ENCODE results near the gene ASAP3.

DNA sequence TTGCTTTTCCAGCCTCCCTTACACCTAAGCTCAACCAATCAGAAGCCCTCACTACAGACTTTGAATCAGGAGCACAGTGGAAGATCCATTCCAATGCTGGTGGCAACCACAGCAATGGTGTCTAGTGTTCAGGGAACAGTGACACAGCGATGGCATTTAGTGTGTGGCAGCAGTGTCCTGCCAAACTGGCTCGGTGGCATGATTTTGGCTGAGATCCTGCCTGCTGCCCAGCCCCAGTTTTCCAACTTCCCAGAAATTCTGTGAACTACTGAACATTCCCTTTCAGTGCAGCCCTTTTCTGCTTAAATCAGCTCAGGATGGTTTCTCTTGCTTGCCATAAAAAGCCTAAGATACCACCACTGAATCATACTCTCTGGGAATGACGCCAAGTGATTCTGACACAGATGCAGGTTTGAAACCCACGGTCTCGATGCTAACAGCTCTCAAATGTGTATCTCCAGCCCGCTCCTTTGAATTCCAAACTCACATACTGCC, 8.8 kb downstream of the ASAP3 start:
- TF ChIP-seq POLR2AphosphoS5 (IDR thresholded peaks at IDR 0.05; ENCODE audit: low read depth, low read length) (no peak), CREB1 (IDR thresholded peaks at IDR 0.05) (no peak), CREB1 (CRISPR knock-in tag; IDR thresholded peaks at IDR 0.05) (no peak), CTCF (CRISPR knock-in tag; IDR thresholded peaks at IDR 0.05) (no peak), PRDM15 (CRISPR knock-in tag; IDR thresholded peaks at IDR 0.05) (no peak), USF2 (IDR thresholded peaks at IDR 0.05; ENCODE audit: low read depth, low read length) (no peak), USF2 (CRISPR knock-in tag; IDR thresholded peaks at IDR 0.05; ENCODE audit: borderline replicate concordance) (no peak), IRF9 (CRISPR knock-in tag; IDR thresholded peaks at IDR 0.05; ENCODE audit: borderline replicate concordance) (no peak), ASH2L (IDR thresholded peaks at IDR 0.05; ENCODE audit: insufficient read length, low read depth, low read length) (no peak), KAT8 (CRISPR knock-in tag; IDR thresholded peaks at IDR 0.05) (no peak), PCBP1 (IDR thresholded peaks at IDR 0.05; ENCODE audit: borderline replicate concordance, low read depth, low read length) (no peak), HOMEZ (CRISPR knock-in tag; IDR thresholded peaks at IDR 0.05; ENCODE audit: low read depth) (no peak), TCF12 (IDR thresholded peaks at IDR 0.05) (no peak), TCF12 (CRISPR knock-in tag; IDR thresholded peaks at IDR 0.05) (no peak)
- TF ChIP-seq, protein P1, sequence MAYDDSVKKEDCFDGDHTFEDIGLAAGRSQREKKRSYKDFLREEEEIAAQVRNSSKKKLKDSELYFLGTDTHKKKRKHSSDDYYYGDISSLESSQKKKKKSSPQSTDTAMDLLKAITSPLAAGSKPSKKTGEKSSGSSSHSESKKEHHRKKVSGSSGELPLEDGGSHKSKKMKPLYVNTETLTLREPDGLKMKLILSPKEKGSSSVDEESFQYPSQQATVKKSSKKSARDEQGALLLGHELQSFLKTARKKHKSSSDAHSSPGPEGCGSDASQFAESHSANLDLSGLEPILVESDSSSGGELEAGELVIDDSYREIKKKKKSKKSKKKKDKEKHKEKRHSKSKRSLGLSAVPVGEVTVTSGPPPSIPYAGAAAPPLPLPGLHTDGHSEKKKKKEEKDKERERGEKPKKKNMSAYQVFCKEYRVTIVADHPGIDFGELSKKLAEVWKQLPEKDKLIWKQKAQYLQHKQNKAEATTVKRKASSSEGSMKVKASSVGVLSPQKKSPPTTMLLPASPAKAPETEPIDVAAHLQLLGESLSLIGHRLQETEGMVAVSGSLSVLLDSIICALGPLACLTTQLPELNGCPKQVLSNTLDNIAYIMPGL (CRISPR knock-in tag; IDR thresholded peaks at IDR 0.05; ENCODE audit: borderline replicate concordance in 1 of 2, low read depth in 1 of 2), result no peak

Data from HepG2 (cell line).